SU-DHL-6 (cell line): Measurements from ENCODE around the gene SRRM1.

Source experiments
- H2AFZ ChIP-seq: fragments of 200-600 bp; sonication (generic); 2 replicates; pipeline ENCODE4 v1.6.1; 2014; ENCODE audit warnings: low read depth, mild to moderate bottlenecking, moderate library complexity, mixed read lengths, antibody characterized with exemption, low read length; ENCODE audit not compliant: severe bottlenecking
- H3F3A ChIP-seq: fragments of 200-600 bp; shearing (Covaris generic); 2 replicates; pipeline ENCODE4 v1.6.0; 2016; ENCODE audit warnings: antibody characterized with exemption, mild to moderate bottlenecking; ENCODE audit not compliant: insufficient read depth
- H3K27ac ChIP-seq: fragments of 200-600 bp; sonication (generic); 2 replicates; pipeline ENCODE4 v1.5.1; 2016; ENCODE audit warnings: low read depth, mild to moderate bottlenecking, low read length, moderate library complexity, mixed read lengths
- H3K27me3 ChIP-seq: fragments of 200-600 bp; sonication (generic), shearing (Covaris generic); 2 replicates; pipeline ENCODE4 v1.6.0; 2014; ENCODE audit warnings: mild to moderate bottlenecking, low read length
- H3K36me3 ChIP-seq: fragments of 200-600 bp; sonication (generic); 2 replicates; pipeline ENCODE4 v1.6.1; 2014; ENCODE audit warnings: mild to moderate bottlenecking, low read length, mixed read lengths
- H3K4me2 ChIP-seq: fragments of 300-600, 200-600 bp; shearing (Covaris generic), sonication (generic); 2 replicates; pipeline ENCODE4 v1.6.0; 2014; ENCODE audit warnings: low read length, low read depth, mild to moderate bottlenecking; ENCODE audit not compliant: poor library complexity, severe bottlenecking
- H3K4me3 ChIP-seq: fragments of 200-600 bp; sonication (generic); 2 replicates; pipeline ENCODE4 v1.5.1; 2014; ENCODE audit warnings: antibody characterized with exemption, low read length, mild to moderate bottlenecking, mixed read lengths; ENCODE audit not compliant: insufficient read depth, poor library complexity, severe bottlenecking
- H3K79me2 ChIP-seq: fragments of 200-600 bp; sonication (generic); 2 replicates; pipeline ENCODE4 v1.6.1; 2014; ENCODE audit warnings: mild to moderate bottlenecking, low read length, moderate library complexity; ENCODE audit not compliant: insufficient read depth
- H3K9ac ChIP-seq: fragments of 200-600 bp; sonication (generic); 2 replicates; pipeline ENCODE4 v1.7.0; 2014; ENCODE audit warnings: mild to moderate bottlenecking, low read length
- H3K9me2 ChIP-seq: fragments of 200-600 bp; sonication (generic); replicated peaks from 2 replicates; pipeline ENCODE4 v1.6.1; 2014; ENCODE audit warnings: low read length; ENCODE audit not compliant: insufficient read depth
- H3K9me3 ChIP-seq: fragments of 200-600 bp; sonication (generic); 2 replicates; pipeline ENCODE4 v1.6.1; 2014; ENCODE audit warnings: low read length, mixed read lengths; ENCODE audit not compliant: insufficient read depth
- H4K20me1 ChIP-seq: fragments of 200-600 bp; sonication (generic); 2 replicates; pipeline ENCODE4 v1.6.1; 2014; ENCODE audit warnings: low read depth, mild to moderate bottlenecking, antibody characterized with exemption, low read length, moderate library complexity, mixed read lengths
- CTCF ChIP-seq: fragments of 200-600 bp; sonication (generic); IDR thresholded peaks from one replicate; pipeline ENCODE4 v1.5.1; 2017; ENCODE audit warnings: antibody characterized with exemption, mild to moderate bottlenecking, low read length, moderate library complexity; ENCODE audit not compliant: insufficient read depth, poor library complexity, severe bottlenecking
- EZH2phosphoT487 ChIP-seq: fragments of 200-600 bp; sonication (generic), shearing (Covaris generic); conservative IDR thresholded peaks from 2 replicates; pipeline ENCODE4 v1.6.1; 2018; ENCODE audit warnings: mild to moderate bottlenecking, antibody characterized with exemption, low read length, moderate library complexity, mixed read lengths

Gene SRRM1

GRCh38 chr1:24639881-24640280, 3.2 kb upstream of the SRRM1 start:
- no peak for TF ChIP-seq CTCF
- no peak for TF ChIP-seq EZH2phosphoT487
- no peak overlapping the region for H3K4me2 ChIP-seq
- H3K9me3 ChIP-seq = no peaks in the 10 kb centered on the region
- H3K27ac ChIP-seq = no peak overlapping the region
- no peaks in the 10 kb centered on the region for H3K9me2 ChIP-seq
- peaks cover 18% of the 10 kb centered on the region for H3K79me2 ChIP-seq
- H3K4me3 ChIP-seq = no peak overlapping the region
- no peak overlapping the region for H2AFZ ChIP-seq
- no peaks in the 10 kb centered on the region for H3K36me3 ChIP-seq
- H4K20me1 ChIP-seq = peaks cover 8% of the 10 kb centered on the region; the same call in 1 of the 2 replicates
- no peaks in the 10 kb centered on the region for H3K27me3 ChIP-seq
- 0 out of 2 replicates have a peak, but pooled peaks cover under 1% of the 10 kb centered on the region for H3F3A ChIP-seq
- H3K9ac ChIP-seq = no peak overlapping the region

- no peak for TF ChIP-seq CTCF
- no peak for TF ChIP-seq EZH2phosphoT487
- no peak overlapping the region for H3K27ac ChIP-seq
- no peak overlapping the region for H3K4me3 ChIP-seq
- no peaks in the 10 kb centered on the region for H3K9me3 ChIP-seq
- H3K9ac ChIP-seq = no peak overlapping the region
- no peak overlapping the region for H3K4me2 ChIP-seq
- no peak overlapping the region for H2AFZ ChIP-seq
- H3K36me3 ChIP-seq = peaks cover 3% of the 10 kb centered on the region
- no peaks in the 10 kb centered on the region for H3K9me2 ChIP-seq
- H3K79me2 ChIP-seq = peaks cover 22% of the 10 kb centered on the region
- peaks cover 5% of the 10 kb centered on the region; the same call in 1 of the 2 replicates for H3F3A ChIP-seq
- no peaks in the 10 kb centered on the region for H3K27me3 ChIP-seq
- H4K20me1 ChIP-seq = peaks cover 12% of the 10 kb centered on the region
Observed at GRCh38 chr1:24640288-24640687, 2.8 kb upstream of the SRRM1 start.

- H3K27me3 ChIP-seq = no peaks in the 10 kb centered on the region
- H3K27ac ChIP-seq = no peak overlapping the region; the same call in 1 of the 2 replicates
- peak overlapping the region; percentile 69 for H3K4me3 ChIP-seq
- no peak overlapping the region for H2AFZ ChIP-seq
- H3K4me2 ChIP-seq = peak overlapping the region; percentile 61
- peak overlapping the region; percentile 87 for H3K9ac ChIP-seq
- TF ChIP-seq EZH2phosphoT487 (no peak), CTCF (no peak)
- H3K36me3 ChIP-seq = peaks cover 15% of the 10 kb centered on the region
- H4K20me1 ChIP-seq = peaks cover 21% of the 10 kb centered on the region
- no peaks in the 10 kb centered on the region for H3K9me2 ChIP-seq
- no peaks in the 10 kb centered on the region for H3K9me3 ChIP-seq
- peaks cover 10% of the 10 kb centered on the region; the same call in 1 of the 2 replicates for H3F3A ChIP-seq
- peaks cover 36% of the 10 kb centered on the region for H3K79me2 ChIP-seq
Observed at GRCh38 chr1:24641646-24642151, 1.4 kb upstream of the SRRM1 start.
